Keratinocyte (primary cell): Measurements from ENCODE around the gene MAPKAPK5. TPM values are rescaled to one million over a fixed set of nuclear protein-coding genes. Genes with fewer than 3 reads are reported as not detected.

ENCODE experiments used
- DNase-seq: peaks from one replicate; pipeline ENCODE4 v3.0.0-alpha.2; 2011; ENCODE audit warnings: low read depth, missing footprints, low spot score
- FAIRE-seq: peaks from 2 replicates; lab custom pipeline; 2011; peaks lifted over from hg19 to GRCh38; lab: Jason Lieb, UNC
- H2AFZ ChIP-seq: 2 replicates; pipeline ENCODE4 v1.6.0; 2012; ENCODE audit warnings: low read length, control low read depth, inconsistent platforms; ENCODE audit not compliant: control insufficient read depth
- H3K27ac ChIP-seq: 2 replicates; pipeline ENCODE4 v1.5.1; 2011; ENCODE audit warnings: low read length; ENCODE audit not compliant: control insufficient read depth, insufficient read depth
- H3K27me3 ChIP-seq: 3 replicates; pipeline ENCODE4 v1.6.0; 2011; ENCODE audit warnings: low read length; ENCODE audit not compliant: control insufficient read depth, insufficient read depth; ENCODE audit errors: extremely low read depth
- H3K36me3 ChIP-seq, 2 experiments: 2 replicates in 1 of 2; 3 replicates in 1 of 2; pipeline ENCODE4 v1.5.1; 2011; ENCODE audit warnings: low read length in 2 of 2, mild to moderate bottlenecking in 1 of 2; ENCODE audit not compliant: control insufficient read depth in 2 of 2, insufficient read depth in 2 of 2; ENCODE audit errors: extremely low read depth in 1 of 2
- H3K4me1 ChIP-seq: 3 replicates; pipeline ENCODE4 v1.5.1; 2011; ENCODE audit warnings: low read length; ENCODE audit not compliant: control insufficient read depth, insufficient read depth; ENCODE audit errors: extremely low read depth
- H3K4me2 ChIP-seq: 3 replicates; pipeline ENCODE4 v1.6.0; 2011; ENCODE audit warnings: low read depth, low read length; ENCODE audit not compliant: control insufficient read depth, insufficient read depth; ENCODE audit errors: extremely low read depth
- H3K4me3 ChIP-seq, 3 experiments: fragments of 200-600 bp in 1 of 3; sonication (generic) in 1 of 3; 2 replicates in 2 of 3; 3 replicates in 1 of 3; pipeline ENCODE4 v1.5.1; 2011 to 2016; ENCODE audit warnings: low read length in 3 of 3, mild to moderate bottlenecking in 3 of 3, control low read depth in 2 of 3, inconsistent platforms in 1 of 3, low read depth in 1 of 3, mixed read lengths in 1 of 3, mixed run types in 1 of 3, moderate library complexity in 1 of 3; ENCODE audit not compliant: control insufficient read depth in 2 of 3, insufficient read depth in 2 of 3; ENCODE audit errors: extremely low read depth in 1 of 3
- H3K79me2 ChIP-seq: 2 replicates; pipeline ENCODE4 v1.6.0; 2012; ENCODE audit warnings: low read length; ENCODE audit not compliant: control insufficient read depth, insufficient read depth
- H3K9ac ChIP-seq: 3 replicates; pipeline ENCODE4 v1.6.0; 2011; ENCODE audit warnings: low read length; ENCODE audit not compliant: control insufficient read depth, insufficient read depth; ENCODE audit errors: extremely low read depth
- H3K9me1 ChIP-seq: 3 replicates; pipeline ENCODE4 v1.6.0; 2011; ENCODE audit warnings: low read length; ENCODE audit not compliant: control insufficient read depth, insufficient read depth; ENCODE audit errors: extremely low read depth
- H3K9me3 ChIP-seq: 2 replicates; pipeline ENCODE4 v1.5.1; 2012; ENCODE audit warnings: low read depth, low read length; ENCODE audit not compliant: control insufficient read depth
- H4K20me1 ChIP-seq: 3 replicates; pipeline ENCODE4 v1.6.0; 2011; ENCODE audit warnings: low read length; ENCODE audit not compliant: control insufficient read depth, insufficient read depth; ENCODE audit errors: extremely low read depth
- EZH2 ChIP-seq: IDR thresholded peaks from one replicate; pipeline ENCODE4 v1.6.1; 2012; ENCODE audit warnings: inconsistent platforms, mild to moderate bottlenecking, low read length, moderate library complexity
- dilution Hi-C: fragments of 300-500 bp; cut with MboI; formaldehyde crosslinking; loops from one replicate; pipeline ENCODE4 v1.7.0; 2020; ENCODE audit warnings: low sequenced_read_pairs; ENCODE audit not compliant: extremely low pct_ligation_motif_present
- polyA plus RNA-seq, 5 experiments: library from polyadenylated mRNA; depleted of rRNA in 3 of 5; stranded (reverse) in 3 of 5; stranded (forward) in 1 of 5; unstranded in 1 of 5; fragments of >200 nt; gene quantifications; 1 replicate in 1 of 5; 2 replicates in 3 of 5; 3 replicates in 1 of 5; pipeline versions ENCODE4 v1.2.1 to v1.2.3, GENCODE V29; 2011 to 2012; ENCODE audit warnings: missing spikeins in 2 of 5, low read depth in 1 of 5, low replicate concordance in 1 of 5
- TF ChIP-seq, protein P1 (sequence below), 3 experiments: IDR thresholded peaks in 1 of 3; conservative IDR thresholded peaks in 1 of 3; optimal IDR thresholded peaks in 1 of 3; 2 replicates in 2 of 3; 3 replicates in 1 of 3; pipeline versions ENCODE3 to v1.5.1; 2011; ENCODE audit warnings: low read length in 3 of 3, mild to moderate bottlenecking in 3 of 3, moderate library complexity in 2 of 3, control low read depth in 1 of 3, inconsistent platforms in 1 of 3; ENCODE audit not compliant: insufficient read depth in 2 of 3; ENCODE audit errors: extremely low read depth in 1 of 3

Gene MAPKAPK5
- polyA plus RNA-seq, 1 donor (not counting 4 experiments of a cell fraction or from before 2014, with no cell fraction given) = 39.1 TPM

- H3K9me3 ChIP-seq = no peaks in the 10 kb centered on the region
- no peak overlapping the region for H2AFZ ChIP-seq
- no peak overlapping the region for H3K4me2 ChIP-seq
- H4K20me1 ChIP-seq = no peaks in the 10 kb centered on the region
- no peaks in the 10 kb centered on the region for H3K79me2 ChIP-seq
- dilution Hi-C loops = no loop called here
- no peak overlapping the region for H3K4me3 ChIP-seq
- H3K9me1 ChIP-seq = no peaks in the 10 kb centered on the region
- FAIRE-seq (no peak), DNase-seq (no peak)
- no peaks in the 10 kb centered on the region for H3K27me3 ChIP-seq
- no peak overlapping the region for H3K9ac ChIP-seq
- no peak overlapping the region for H3K27ac ChIP-seq
- H3K4me1 ChIP-seq = no peaks in the 10 kb centered on the region
- no peaks in the 10 kb centered on the region for H3K36me3 ChIP-seq
- no peak for TF ChIP-seq EZH2
- TF ChIP-seq, protein P1, sequence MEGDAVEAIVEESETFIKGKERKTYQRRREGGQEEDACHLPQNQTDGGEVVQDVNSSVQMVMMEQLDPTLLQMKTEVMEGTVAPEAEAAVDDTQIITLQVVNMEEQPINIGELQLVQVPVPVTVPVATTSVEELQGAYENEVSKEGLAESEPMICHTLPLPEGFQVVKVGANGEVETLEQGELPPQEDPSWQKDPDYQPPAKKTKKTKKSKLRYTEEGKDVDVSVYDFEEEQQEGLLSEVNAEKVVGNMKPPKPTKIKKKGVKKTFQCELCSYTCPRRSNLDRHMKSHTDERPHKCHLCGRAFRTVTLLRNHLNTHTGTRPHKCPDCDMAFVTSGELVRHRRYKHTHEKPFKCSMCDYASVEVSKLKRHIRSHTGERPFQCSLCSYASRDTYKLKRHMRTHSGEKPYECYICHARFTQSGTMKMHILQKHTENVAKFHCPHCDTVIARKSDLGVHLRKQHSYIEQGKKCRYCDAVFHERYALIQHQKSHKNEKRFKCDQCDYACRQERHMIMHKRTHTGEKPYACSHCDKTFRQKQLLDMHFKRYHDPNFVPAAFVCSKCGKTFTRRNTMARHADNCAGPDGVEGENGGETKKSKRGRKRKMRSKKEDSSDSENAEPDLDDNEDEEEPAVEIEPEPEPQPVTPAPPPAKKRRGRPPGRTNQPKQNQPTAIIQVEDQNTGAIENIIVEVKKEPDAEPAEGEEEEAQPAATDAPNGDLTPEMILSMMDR (optimal IDR thresholded peaks at IDR 0.05 in 1 of 3, IDR thresholded peaks at IDR 0.05 in 1 of 3, conservative IDR thresholded peaks at IDR 0.05 in 1 of 3; ENCODE audit: extremely low read depth in 1 of 3, insufficient read depth in 2 of 3, low read length in 3 of 3) = no peak
Measured at GRCh38 chr12:111932241-111932640, 90.2 kb downstream of the MAPKAPK5 start.

DNA sequence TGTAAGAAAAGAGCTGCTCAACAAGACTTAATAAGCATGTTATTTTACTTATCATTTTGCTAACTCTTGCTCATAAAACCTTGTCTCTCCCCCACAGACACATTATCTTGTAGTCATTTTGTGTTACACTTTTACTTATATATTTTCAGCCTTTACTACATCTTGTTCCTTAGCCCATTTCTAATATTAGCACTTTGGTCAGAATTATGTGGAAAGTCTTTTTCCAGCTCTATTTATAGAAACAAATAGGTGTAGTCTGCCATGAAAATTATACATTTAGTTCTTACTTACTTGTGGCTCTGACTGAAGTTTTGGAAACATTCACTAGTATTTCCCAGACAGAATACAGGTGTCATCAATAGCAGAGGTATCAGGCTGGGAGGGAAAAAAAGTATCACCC, 94.8 kb downstream of the MAPKAPK5 start:
- no peak overlapping the region for H3K27ac ChIP-seq
- no peak overlapping the region for H3K9ac ChIP-seq
- H3K4me1 ChIP-seq = no peaks in the 10 kb centered on the region
- H3K4me3 ChIP-seq = no peak overlapping the region
- DNase-seq = no peak
- dilution Hi-C loops = no loop called here
- H3K4me2 ChIP-seq = no peak overlapping the region
- no peaks in the 10 kb centered on the region for H3K36me3 ChIP-seq
- H3K9me1 ChIP-seq = no peaks in the 10 kb centered on the region
- H3K79me2 ChIP-seq = no peaks in the 10 kb centered on the region
- FAIRE-seq = no peak
- no peak overlapping the region for H2AFZ ChIP-seq
- H3K27me3 ChIP-seq = no peaks in the 10 kb centered on the region
- TF ChIP-seq EZH2 = no peak
- TF ChIP-seq, protein P1 (optimal IDR thresholded peaks at IDR 0.05 in 1 of 3, IDR thresholded peaks at IDR 0.05 in 1 of 3, conservative IDR thresholded peaks at IDR 0.05 in 1 of 3; ENCODE audit: extremely low read depth in 1 of 3, insufficient read depth in 2 of 3, low read length in 3 of 3) = no peak
- H4K20me1 ChIP-seq = no peaks in the 10 kb centered on the region
- H3K9me3 ChIP-seq = no peaks in the 10 kb centered on the region
